ENCODE data around the gene TIGD7.

Gene TIGD7, protein sequence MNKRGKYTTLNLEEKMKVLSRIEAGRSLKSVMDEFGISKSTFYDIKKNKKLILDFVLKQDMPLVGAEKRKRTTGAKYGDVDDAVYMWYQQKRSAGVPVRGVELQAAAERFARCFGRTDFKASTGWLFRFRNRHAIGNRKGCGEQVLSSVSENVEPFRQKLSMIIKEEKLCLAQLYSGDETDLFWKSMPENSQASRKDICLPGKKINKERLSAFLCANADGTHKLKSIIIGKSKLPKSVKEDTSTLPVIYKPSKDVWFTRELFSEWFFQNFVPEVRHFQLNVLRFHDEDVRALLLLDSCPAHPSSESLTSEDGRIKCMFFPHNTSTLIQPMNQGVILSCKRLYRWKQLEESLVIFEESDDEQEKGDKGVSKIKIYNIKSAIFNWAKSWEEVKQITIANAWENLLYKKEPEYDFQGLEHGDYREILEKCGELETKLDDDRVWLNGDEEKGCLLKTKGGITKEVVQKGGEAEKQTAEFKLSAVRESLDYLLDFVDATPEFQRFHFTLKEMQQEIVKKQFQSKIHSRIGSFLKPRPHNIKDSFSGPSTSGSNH

DNA sequence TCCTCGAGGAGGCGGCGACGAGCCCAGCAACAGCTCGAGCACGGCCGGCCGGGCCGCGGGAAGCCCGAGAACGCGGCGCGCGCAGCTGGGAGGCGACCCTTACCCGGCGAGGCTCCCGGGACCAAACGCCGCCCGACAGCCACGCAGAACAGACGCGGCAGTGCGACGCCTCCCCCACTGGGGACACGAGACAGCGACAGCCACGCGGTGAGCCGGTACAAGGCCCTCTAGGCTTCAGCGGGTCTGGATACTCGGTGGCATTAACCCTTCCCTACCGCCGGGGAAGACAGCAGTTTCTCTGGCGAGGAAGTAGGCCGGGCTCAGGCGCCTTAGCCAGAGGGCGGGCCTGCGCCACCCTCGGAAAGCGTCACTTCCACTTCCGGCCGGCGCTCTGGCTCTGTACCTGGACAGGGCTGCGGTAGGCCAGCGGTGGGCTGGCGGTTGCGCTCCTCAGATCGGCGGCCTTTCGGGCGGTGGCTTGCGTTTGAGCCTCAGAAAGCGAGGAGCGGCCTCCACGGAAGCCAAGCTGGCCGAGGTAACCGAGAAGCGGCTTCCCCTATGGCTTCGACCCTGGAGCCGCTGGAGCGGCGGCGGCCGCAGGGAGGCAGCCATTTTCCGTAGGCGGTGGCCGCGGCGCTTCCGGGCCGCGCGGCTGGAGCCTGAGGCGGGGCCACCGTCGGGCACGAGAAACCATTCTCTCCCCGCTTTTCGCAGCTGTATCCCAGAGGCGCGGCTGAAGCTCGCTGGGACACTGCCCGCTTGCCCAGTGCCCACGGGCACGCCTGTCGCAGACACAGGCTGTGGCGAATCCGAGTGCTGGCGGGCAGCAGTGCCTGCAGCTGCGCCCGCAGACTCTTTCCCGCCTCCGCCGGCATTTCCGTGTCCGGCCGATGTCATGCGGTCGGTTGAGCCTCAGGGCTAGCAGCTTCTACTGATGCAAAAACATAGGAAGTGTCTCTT, at the start of gene TIGD7, which contains the start of gene ZNF75A:
TSS of gene TIGD7 (minus strand) at position 322 of the 960 bp plus-strand sequence. CDS start 4,816 bp downstream, outside the sequence.
TSS of gene ZNF75A (plus strand) at position 389 of the 960 bp plus-strand sequence. CDS start 2,932 bp downstream, outside the sequence.
- peak; percentile 69 for DNase-seq

DNA sequence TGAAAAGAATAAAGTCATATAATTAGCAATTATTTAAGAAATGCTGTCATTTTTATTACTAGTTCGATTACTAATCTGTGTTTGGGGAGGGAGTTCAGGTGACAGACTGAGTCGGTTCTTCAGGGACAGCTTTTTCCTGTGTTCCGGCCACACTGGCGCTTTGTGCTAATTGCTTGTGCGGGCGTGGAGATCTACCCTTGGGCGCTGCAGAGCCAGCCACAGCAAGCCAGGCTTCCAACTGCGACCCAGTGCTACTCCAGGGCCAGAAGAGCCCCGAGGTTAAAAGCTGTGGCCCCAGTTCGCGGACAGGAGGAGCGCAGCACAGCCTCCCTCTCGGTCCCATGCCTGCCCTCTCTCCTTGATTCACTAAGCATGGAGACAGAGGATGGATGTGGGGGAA, 43.9 kb upstream of the TIGD7 start:
- no peak for DNase-seq

DNA sequence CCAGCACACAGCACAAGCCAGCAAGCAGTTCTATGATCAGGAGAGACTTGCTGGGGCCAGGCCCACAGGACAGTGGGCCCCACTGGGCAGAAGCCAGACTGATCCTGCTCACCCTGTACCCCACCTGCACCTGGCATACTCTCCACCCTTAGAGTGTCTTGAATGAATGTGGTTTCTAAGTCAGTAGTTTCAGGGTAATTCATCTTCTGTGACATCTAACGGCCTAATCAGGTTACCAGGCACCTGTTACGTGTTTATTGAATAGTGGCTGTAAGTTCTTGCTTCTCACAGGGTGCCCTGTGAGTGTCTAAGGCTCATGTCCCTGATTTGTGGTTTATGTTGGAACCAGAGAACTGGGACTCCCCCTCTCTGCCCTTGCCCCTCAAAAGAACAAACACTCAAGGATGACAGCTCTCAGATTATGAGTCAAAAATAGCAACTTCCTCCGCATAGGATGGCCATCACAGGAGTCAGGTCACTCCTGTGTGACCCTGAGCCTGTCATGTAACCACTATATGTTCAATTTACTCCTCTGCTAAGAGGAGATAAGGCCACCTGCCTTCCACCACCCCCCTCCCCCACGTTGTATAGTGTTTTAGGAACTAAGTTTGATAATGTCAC, 43.4 kb upstream of the TIGD7 start:
- no peak for DNase-seq

DNA sequence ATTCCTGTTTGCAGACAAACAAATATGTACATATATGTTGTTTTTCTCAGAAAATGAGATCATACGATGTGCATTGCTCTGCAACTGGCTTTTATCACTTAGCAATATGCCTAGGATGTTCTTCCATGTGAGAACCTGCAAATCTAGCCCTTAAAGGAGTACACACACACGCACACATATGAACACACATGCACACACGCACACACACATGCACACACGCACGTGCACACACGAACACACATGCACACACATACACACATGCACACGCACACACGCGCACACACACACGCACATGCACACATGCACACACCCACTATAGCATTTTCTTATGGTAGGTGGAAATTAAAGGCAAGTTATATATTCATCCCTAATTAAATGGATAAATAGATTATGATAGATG, 42.4 kb upstream of the TIGD7 start:
- no peak for DNase-seq

DNA sequence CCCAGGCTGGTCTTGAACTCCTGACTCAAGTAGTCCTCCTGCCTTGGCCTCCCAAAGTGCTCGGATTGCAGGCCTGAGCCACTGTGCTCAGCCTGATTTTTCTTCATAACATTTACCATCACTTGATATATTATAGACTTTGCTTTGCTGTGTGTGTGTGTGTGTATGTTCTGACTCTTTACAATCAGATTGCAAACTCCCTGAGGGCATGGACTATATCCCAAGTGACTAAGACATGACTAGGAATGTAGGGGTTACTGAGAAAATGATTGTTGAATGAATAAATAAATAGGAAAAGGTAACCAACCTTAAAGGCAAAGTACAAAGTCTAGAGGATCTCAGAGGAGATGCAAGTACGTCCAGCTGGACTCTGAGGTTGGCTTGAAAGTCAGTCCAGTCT, 40.8 kb upstream of the TIGD7 start:
- no peak for DNase-seq

DNA sequence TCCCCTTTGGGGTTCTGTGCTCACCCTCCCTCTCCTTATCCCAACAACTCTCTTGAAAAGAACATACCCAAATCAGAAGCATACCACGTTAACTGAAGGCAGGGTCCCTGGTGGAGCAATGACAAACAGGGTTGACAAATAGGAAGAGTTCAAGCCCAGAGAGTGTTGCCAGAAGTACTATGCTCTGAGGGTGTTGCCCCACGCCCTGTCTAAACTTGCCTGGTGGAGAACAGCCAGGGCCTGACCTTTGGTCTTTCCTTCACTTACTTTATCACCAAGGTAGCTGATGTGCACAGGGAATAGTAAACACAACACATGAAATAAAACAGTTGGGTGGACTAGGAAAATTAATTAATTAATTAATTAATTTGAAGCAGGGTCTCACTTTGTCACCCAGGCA, 23.4 kb upstream of the TIGD7 start:
- no peak for DNase-seq

DNA sequence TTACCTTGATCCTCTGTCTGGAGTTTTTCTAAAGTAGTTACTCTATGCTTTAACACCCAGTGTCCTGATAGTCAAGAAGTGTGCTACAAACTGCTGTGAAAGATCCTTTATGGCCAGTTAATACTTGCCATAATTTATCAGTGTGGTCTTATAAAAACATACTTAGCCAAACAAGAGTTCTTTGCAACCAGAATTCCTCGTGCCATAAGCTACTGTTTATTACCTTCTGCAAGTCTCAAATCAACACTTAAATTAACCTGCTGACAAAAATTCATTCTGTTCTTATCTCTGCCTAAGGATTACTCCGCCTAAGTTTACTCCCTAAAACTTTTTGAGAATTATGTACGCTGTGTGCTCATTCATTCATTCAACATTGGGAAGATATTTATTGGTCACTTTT, 22.9 kb upstream of the TIGD7 start:
- no peak for DNase-seq

DNA sequence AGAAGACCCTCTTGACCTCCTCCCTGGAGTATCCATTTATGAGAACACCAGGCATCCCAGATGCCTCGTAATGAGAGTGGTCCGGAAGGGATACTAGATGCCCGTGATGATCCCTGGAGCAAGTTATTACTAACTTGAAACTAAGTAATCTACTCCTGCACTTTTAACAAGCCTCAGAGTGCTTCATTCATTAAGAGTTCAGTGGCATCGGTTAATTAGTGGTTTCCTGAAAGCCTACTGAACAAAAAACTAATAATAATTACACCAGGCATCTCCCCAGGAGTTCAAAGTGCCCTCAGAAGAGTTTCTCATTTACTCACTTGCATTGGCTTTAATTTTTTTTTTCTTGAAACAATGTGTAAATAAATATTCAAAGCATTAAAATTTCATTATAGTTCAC, 22.3 kb upstream of the TIGD7 start:
- DNase-seq: no peak

DNA sequence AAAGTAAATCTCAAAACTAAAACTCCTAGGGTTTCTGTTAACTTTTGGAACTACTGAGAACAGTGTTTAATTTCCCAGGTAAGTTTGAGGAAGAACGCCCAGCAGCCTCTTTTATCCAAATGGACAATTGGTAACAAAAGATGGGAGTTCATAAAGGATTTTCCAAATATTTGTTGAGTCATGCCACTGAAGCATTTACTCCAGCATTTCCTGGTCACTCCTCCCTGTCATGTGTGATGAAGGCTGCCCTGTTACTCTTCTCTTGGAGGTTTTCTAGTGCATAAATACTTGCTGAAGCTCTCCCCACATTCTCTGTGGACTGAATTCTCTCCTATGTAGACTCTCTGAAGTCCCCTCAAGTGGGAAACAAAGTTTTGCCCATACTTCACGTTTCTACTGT, 16.6 kb upstream of the TIGD7 start:
- no peak for DNase-seq

DNA sequence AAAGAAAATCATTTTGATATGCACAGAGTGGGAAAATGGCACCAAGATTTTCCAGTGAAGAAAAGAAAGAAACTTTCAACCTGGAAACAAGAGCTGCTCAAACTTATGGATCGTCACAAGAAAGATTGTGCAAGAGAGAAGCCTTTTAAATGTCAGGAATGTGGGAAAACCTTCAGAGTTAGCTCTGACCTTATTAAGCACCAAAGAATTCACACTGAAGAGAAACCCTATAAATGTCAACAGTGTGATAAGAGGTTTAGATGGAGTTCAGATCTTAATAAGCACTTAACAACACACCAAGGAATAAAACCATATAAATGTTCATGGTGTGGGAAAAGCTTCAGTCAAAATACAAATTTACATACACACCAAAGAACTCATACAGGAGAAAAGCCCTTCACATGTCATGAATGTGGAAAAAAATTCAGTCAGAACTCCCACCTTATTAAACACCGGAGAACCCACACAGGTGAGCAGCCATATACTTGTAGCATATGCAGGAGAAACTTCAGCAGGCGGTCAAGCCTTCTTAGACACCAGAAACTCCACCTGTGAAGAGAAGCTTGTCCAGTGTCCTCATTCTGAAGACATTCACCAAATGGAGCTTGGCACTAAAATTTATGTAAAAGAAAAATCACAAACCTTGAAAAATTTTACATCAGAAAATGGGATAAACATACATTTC, 12.2 kb upstream of the TIGD7 start:
- no peak for DNase-seq

DNA sequence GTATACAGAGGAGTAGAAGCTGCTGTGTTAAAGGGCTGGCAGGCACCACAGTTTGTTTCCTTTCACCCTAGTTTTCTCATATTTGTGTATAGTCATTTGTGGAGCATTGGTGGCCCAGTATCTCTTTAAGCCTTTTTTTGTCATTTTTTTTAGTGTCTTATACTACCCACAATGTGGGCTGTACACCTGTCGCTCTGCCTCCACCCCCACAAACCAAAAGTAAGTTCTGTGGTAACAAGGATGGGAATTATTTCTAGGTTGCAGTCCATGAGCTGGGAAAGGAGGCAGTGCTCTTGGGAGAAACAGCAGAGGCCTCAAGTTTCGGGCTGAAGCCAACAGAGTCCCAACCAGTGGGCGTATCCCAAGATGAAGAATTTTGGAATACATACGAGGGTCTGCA, 6.3 kb upstream of the TIGD7 start:
- no peak for DNase-seq

DNA sequence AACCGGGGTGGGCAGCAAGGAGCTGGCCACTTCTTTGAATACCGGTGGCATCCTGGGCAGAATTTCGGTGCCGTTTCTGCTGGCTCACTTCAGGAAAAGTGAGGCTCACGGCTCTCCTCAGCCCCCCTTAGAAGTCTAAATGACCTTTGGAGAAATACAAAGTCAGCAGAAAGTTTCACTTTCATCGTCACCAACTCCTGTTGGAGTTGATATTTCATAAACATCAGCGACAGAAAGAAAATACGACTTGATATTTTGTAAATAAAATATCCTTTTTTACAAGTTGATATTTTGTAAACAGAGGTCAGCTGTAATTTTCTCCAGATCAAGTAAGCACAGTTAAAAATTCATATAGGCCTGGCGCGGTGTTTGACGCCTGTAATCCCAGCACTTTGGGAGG, 848 bp upstream of the TIGD7 start:
- DNase-seq: no peak

DNA sequence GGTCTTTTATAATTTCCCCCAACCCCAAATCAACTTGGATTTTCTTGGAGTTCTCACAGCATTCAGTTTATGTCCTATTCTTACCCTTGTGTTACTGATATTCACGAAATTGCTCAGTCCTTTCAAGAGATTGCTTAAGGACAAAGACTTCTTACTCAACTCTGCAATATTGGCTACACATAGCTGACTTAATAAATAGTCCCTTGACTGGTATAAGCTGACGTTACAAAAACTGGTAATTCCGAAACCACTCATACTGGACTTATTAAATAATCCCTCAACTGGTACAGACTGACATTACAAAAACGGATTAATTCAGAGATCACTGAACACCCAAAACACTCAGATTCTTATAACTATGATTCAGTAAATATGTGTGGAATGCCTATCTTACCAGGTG, 860 bp downstream of the TIGD7 start:
- DNase-seq: no peak

DNA sequence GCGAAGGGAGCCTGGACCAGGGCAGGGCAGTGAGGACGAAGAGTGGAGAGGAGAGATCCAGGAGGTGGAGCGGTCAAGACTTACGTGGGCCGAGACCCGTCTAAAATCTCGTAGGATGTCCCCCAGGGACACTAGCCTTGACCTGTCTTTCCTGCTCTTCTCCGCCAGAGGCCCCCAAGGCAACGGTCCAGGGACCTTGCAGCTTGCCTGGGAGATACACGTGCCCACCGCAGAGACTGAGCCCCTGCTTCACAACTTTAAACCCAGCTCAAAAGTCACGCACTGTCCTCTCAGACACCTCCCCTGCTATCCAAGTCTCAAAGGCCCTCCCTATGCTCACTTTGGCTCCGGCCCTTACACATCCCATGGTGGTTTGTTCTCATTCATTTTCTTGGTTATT, 9.4 kb downstream of the TIGD7 start:
- no peak for DNase-seq

DNA sequence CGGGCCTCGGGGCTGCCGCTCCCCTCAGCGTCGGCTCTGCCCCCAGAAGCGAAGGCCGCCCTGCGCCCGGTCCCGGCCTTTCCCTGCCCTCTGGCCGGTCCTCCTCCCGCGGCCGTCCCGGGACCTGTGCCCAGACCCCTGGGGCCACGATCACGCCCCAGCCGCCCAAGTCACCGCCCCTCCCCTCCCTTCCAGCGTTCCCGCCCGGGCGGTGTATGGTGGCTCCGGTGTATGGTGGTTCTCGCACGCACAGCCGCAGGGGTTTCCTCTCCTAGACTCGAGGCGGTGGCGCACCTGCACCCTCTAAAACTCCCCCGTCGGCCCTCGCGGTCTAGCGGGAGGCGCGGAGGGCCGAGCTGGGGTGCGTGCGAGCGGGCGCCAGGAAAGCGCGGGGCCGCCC, 10.0 kb downstream of the TIGD7 start:
- no peak for DNase-seq

DNA sequence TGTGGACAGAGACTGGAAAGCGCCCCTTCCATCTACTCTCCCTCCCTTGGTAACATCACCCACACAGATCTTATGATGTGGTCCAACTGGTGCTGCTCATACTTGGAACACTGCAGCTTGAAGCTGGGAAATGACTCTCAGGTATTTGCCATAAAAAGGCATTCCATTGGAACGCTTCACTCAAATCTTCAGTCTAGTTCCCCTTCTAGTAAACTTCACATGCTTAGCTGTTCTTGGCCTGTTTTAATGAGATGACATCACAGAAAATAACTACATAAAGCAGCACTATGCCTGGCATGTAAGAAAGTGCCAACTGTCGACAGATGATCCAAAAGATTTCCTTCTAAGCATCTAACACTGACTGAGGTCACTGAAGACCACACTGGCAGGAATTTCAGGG, 12.6 kb downstream of the TIGD7 start:
- DNase-seq: no peak

DNA sequence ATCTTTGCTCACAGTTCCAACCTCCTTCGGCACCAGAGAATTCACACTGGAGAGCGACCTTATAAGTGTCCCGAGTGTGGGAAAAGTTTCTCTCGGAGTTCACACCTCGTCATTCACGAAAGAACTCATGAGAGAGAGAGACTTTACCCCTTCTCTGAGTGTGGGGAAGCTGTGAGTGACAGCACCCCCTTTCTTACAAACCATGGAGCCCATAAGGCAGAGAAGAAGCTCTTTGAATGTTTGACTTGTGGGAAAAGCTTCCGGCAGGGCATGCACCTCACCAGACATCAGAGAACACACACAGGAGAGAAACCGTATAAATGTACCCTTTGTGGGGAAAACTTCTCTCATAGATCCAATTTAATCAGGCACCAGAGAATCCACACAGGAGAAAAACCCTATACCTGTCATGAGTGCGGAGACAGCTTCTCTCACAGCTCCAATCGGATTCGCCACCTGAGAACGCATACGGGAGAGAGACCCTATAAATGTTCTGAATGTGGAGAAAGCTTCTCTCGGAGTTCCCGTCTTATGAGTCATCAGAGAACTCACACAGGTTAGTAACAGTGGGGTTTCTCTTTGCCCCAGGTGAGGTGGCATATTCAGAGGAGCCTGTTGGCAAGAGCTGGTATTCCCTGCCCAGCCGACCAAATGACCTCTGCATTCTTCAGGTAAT, 15.1 kb downstream of the TIGD7 start:
- DNase-seq: no peak

DNA sequence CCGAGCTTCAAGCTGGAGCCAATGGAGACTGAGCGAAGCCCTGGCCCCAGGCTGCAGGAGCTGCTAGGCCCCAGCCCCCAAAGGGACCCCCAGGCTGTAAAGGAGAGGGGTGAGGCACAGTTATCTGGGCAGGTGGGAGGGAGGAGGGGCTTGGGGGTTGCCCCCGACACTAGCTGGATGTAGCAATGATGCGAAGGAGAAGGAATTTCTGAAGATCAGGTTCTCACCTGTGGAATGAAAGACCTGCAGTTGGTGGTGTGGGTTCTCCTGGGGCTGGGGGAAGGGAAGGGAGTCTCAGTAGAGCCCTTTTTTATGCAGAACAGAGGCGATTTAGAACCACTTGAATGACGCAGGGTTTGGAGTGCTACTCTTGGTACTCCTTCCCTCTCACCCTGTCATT, 20.1 kb downstream of the TIGD7 start:
- DNase-seq: no peak

DNA sequence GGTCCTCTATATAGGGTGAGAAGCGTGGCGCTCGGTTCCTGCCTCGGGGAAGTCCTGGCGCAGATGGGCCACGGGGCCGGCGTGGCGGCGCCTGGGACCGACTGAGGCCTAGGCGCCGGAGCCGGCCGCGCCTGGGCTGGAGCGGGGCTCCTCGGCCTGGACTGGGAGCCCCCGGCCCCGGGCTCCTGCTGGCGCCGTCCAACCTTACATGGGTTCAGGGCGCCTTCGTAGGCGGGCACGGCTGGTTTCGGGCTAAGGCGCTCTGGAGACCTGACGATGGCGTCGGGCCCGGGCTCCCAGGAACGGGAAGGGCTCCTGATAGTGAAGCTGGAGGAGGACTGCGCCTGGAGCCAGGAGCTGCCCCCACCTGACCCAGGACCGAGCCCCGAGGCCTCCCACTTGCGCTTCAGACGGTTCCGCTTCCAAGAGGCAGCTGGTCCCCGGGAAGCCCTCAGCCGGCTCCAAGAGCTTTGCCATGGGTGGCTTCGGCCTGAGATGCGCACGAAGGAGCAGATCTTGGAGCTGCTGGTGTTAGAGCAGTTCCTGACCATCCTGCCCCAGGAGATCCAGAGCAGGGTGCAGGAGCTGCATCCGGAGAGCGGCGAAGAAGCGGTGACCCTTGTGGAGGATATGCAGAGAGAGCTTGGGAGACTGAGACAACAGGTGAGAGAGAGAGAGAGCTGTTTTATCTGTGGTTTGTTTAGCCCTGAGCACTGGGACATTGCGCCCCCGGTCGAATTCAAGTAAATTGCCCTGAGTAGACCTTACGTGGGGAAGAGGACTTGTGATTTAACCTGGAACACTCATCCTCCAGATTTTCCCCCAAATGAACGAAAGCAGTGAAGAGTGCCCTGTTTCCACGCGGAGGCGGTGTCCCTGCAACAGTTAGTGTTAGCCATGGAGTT, 21.4 kb downstream of the TIGD7 start:
- no peak for DNase-seq

DNA sequence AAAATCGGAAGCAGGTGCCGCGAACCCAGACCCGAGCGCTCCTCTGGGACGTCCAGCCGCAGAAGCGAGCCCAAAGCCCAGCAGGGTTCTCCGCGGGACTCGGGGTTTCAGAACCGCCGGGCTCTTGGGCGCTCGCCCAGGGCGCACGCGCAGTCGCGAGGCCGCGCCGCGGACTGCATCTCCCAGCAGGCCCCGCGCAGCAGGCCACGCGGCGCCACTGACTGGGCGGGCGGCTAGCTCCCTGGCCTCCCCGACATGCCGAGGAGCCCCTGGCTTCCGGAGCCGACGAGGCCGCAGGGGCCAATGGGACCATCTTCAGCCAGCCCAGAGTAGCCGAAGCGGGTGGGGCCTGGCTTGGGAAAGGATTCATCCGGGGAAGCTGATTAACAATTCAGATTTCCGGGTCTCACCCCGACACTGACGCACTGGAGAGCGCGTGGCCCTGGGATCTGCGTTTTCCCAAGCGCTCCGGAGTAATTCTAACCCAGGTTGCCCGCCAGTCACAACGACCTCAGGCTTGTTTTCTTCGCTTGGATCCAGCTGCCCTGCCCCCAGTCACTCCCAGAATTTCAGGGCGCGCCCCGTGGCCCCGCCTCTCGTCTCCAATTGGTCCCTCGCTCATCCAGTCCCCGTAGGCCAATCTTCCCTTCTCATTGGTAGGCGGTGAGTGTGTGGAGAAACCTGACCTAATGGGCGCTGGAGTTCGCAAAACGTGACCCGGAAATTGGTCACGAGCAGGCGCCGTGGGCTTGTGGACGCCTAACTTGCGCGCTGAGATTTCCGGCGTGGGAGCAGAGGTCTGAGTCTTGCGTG, 22.3 kb downstream of the TIGD7 start, which contains the start of gene ZNF263:
TSS of gene ZNF263 (plus strand) at position 762 of the 813 bp plus-strand sequence. CDS start 328 bp downstream, outside the sequence.
- peak; percentile 87 for DNase-seq
